D721Med (cell line): ENCODE data around the gene ZC3H7A.
"Not testable (repeated sequence)": the region's sequence is repeated elsewhere in the genome, so short reads cannot be mapped to it uniquely, and the experiment has no call there.

Experiments used
- DNase-seq: peaks from one replicate; pipeline ENCODE4 v3.0.0; 2011; ENCODE audit warnings: low spot score; ENCODE audit not compliant: insufficient read length
- FAIRE-seq: peaks from 2 replicates; lab custom pipeline; 2011; peaks lifted over from hg19 to GRCh38; lab: Jason Lieb, UNC
- TF ChIP-seq, protein P1 (sequence below): IDR thresholded peaks from 2 replicates; pipeline ENCODE4 v1.5.1; 2012; ENCODE audit warnings: mild to moderate bottlenecking, control low read depth; ENCODE audit not compliant: insufficient read depth; ENCODE audit errors: missing control alignments

ZC3H7A gene

DNA sequence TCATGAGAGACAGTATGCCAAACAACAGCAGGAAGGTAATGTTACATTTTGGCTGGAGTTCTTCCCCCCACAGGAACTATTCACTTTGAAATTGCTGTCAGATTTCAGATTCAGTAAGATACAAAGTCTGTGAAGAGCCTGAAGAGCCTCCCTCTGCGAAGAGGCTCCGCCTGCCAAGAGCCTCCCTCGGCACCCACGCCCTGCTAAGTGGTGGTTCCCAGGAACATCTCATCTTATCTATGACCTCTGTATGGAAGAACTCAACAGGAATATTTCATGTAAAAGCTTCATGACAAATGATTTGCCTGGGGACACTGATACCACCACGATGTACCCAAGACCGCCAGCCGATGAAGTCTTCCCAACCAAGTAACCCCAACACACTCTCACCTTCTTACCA, 3.2 kb downstream of the ZC3H7A start:
- FAIRE-seq, result no peak
- DNase-seq, result no peak
- TF ChIP-seq, protein P1, sequence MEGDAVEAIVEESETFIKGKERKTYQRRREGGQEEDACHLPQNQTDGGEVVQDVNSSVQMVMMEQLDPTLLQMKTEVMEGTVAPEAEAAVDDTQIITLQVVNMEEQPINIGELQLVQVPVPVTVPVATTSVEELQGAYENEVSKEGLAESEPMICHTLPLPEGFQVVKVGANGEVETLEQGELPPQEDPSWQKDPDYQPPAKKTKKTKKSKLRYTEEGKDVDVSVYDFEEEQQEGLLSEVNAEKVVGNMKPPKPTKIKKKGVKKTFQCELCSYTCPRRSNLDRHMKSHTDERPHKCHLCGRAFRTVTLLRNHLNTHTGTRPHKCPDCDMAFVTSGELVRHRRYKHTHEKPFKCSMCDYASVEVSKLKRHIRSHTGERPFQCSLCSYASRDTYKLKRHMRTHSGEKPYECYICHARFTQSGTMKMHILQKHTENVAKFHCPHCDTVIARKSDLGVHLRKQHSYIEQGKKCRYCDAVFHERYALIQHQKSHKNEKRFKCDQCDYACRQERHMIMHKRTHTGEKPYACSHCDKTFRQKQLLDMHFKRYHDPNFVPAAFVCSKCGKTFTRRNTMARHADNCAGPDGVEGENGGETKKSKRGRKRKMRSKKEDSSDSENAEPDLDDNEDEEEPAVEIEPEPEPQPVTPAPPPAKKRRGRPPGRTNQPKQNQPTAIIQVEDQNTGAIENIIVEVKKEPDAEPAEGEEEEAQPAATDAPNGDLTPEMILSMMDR, result no peak

DNA sequence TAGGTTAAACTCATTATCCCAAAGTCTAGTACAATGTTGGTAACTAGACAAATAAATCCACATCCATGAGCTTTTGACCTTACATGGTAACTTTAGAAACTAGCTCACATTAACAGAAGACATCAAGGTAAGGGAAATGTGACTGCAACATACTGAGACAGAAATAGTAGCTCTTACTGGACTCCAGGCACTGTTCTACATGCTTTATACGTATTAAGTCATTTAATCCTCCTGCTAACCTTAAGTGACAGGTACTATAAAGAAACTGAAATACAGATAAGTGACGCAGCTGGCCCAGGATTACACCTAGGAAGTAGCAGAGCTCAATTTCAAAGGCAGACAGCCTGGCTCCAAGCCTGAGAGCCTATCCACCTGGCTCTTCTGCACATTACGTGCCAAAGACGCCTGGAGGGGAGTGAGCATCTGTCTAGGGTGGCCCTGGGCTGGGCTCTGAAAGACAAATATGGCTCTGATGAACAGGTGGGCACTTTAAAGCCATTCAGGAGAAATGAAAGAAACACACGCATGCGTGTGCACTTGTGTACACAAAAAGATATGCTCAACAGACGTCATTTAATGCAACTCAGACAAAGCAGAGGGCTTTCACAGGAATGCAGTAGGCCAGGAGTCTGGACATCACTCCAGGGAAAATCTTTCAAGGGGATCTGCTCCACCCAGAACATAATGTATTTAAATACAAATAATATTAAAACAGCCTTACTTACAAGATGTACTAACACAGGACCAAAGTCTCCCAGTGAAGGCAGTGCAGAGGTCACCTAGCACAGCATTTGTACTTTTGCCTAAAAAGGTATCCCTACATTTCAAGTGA, 4.4 kb downstream of the ZC3H7A start:
- TF ChIP-seq, protein P1, result no peak
- DNase-seq (peak; percentile 44), FAIRE-seq (no peak)

- TF ChIP-seq, protein P1, result no peak
- FAIRE-seq (no peak), DNase-seq (no peak)
Observed at GRCh38 chr16:11791144-11791828, 5.8 kb downstream of the ZC3H7A start.

DNA sequence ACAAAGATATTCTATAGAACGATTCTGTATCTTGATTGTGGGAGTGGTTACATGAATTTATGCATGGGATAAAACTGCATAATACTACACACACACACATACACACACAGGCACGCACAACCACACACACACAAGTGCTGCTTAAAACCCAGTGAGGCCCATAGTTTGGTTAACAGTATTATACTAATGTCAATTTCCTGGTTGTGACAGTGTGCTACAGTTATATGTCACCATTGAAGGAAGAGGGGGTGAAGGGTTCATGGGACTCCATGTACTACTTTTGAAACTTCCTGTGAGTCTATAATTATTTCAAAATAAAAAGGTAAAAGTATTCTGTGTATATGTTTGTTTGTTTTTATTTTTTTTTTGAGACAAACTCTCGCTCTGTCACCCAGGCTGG, 8.1 kb downstream of the ZC3H7A start:
- TF ChIP-seq, protein P1, result no peak
- FAIRE-seq, result no peak
- no peak for DNase-seq

DNA sequence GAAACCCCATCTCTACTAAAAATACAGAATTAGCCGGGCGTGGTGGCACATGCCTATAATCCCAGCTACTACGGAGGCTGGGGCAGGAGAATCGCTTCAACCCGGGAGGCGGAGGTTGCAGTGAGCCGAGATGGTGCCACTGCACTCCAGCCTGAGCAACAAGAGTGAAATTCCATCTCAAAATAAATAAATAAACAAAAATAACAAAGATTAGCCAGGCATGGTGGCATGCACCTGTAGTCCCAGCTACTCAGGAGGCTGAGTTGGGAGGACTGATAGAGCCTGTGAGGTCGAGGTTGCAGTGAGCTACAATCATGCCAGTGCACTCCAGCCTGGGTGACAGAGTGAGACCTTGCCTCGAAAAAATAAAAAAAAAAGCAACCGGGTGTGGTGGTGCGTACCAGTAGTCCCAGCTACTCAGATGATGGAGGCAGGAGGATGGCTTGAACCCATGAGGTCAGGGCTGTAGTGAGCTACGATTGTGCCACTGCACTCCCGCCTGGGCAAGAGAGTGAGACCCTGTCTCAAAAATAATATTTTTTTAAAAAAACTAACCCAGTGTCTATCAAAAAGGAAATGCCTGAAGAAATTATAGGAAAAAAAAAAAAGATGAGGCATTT, 12.0 kb downstream of the ZC3H7A start:
- not testable (repeated sequence) for DNase-seq, FAIRE-seq

- not testable (repeated sequence) for FAIRE-seq, DNase-seq
Observed at GRCh38 chr16:11784381-11784780, 12.7 kb downstream of the ZC3H7A start.

DNA sequence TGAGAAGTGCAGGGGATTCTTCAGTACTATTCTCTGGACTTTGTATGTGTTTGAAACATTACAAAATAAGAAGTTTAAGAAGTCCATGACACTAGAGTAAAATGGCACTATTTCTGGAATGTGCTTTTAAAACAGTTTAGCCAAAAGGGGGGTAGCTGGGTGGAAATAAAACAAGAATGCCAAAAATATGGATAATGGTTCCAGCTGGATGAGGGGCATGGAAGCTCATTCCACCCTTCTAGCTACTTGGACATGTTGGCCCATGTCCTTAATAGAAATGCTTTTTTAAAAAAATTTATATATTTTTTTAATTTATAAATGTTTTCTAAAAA, 13.1 kb downstream of the ZC3H7A start:
- FAIRE-seq, result no peak
- no peak for DNase-seq
- TF ChIP-seq, protein P1, result no peak
